A673 (cell line): ENCODE data around the gene AKAP6. TPM values are rescaled to one million over a fixed set of nuclear protein-coding genes. Genes with fewer than 3 reads are reported as not detected.

Experiments
- BruUV-seq: library from RNA; stranded (reverse); fragments of 400-500 nt; replicated peaks from 2 replicates; lab custom pipeline; 2021; lab: Mats Ljungman, UMichigan
- CTCF ChIA-PET: fragments of 300-600 bp; sonication (Branson Sonifier 250); formaldehyde crosslinking; loops from one replicate; lab custom pipeline; 2022; ENCODE audit warnings: antibody characterized with exemption; lab: Charles Lee
- POLR2A ChIA-PET: fragments of 300-600 bp; sonication (Branson Sonifier 250); formaldehyde crosslinking; loops from one replicate; lab custom pipeline; 2022; ENCODE audit warnings: antibody characterized with exemption; ENCODE audit not compliant: low non-redundant PET; lab: Charles Lee
- DNase-seq: peaks from one replicate; pipeline ENCODE4 v3.0.0-alpha.2; 2015; ENCODE audit warnings: low spot score
- H3K27ac ChIP-seq: fragments of 200-600 bp; sonication (generic); 2 replicates; pipeline ENCODE4 v1.5.1; 2016; ENCODE audit warnings: mixed run types, low read depth, mild to moderate bottlenecking, mixed read lengths, antibody characterized with exemption, low read length; ENCODE audit not compliant: poor library complexity, severe bottlenecking
- H3K27me3 ChIP-seq: fragments of 200-600 bp; sonication (generic); replicated peaks from 2 replicates; pipeline ENCODE4 v1.6.1; 2017; ENCODE audit warnings: mixed run types, low read depth, mild to moderate bottlenecking, mixed read lengths, antibody characterized with exemption, low read length; ENCODE audit not compliant: insufficient read depth, poor library complexity
- H3K36me3 ChIP-seq: fragments of 200-600 bp; sonication (generic); 2 replicates; pipeline ENCODE4 v1.6.1; 2016; ENCODE audit warnings: mixed run types, mild to moderate bottlenecking, mixed read lengths, antibody characterized with exemption, low read length; ENCODE audit not compliant: insufficient read depth, poor library complexity, severe bottlenecking
- H3K4me1 ChIP-seq: fragments of 200-600 bp; sonication (generic); 2 replicates; pipeline ENCODE4 v1.6.1; 2017; ENCODE audit warnings: mixed run types, mild to moderate bottlenecking, mixed read lengths, antibody characterized with exemption, low read length; ENCODE audit not compliant: insufficient read depth, poor library complexity, severe bottlenecking
- H3K4me3 ChIP-seq: fragments of 200-600 bp; sonication (generic); 2 replicates; pipeline ENCODE4 v1.5.1; 2016; ENCODE audit warnings: low read depth, mixed run types, mild to moderate bottlenecking, mixed read lengths, low read length; ENCODE audit not compliant: poor library complexity, severe bottlenecking
- H3K9me3 ChIP-seq: fragments of 200-600 bp; sonication (generic); 2 replicates; pipeline ENCODE4 v1.6.1; 2016; ENCODE audit warnings: mixed run types, low read depth, mild to moderate bottlenecking, mixed read lengths, antibody characterized with exemption, low read length; ENCODE audit not compliant: poor library complexity, severe bottlenecking
- EZH2 ChIP-seq: fragments of 200-600 bp; sonication (generic); IDR thresholded peaks from 2 replicates; pipeline ENCODE4 v1.6.1; 2017; ENCODE audit warnings: borderline replicate concordance, low read depth, mild to moderate bottlenecking, mixed read lengths, antibody characterized with exemption, low read length; ENCODE audit not compliant: poor library complexity, severe bottlenecking
- intact Hi-C: fragments of 100-400 bp; cut with micrococcal nuclease; formaldehyde crosslinking; loops from one replicate; pipeline ENCODE4 v1.10.0; 2022; ENCODE audit not compliant: unreplicated experiment
- total RNA-seq: library from RNA; stranded (reverse); gene quantifications from 2 replicates; pipeline ENCODE4 v1.2.3, GENCODE V29; 2021
- TF ChIP-seq, protein P1 (sequence below): fragments of 300-800, 200-600 bp; sonication (generic); conservative IDR thresholded peaks from 2 replicates; pipeline ENCODE4 v1.5.1; 2017; ENCODE audit warnings: low read depth, mild to moderate bottlenecking, antibody characterized with exemption, low read length, moderate library complexity, mixed read lengths

AKAP6 gene
- total RNA-seq, 1 experiment from 2014 or later: 0.73 TPM

DNA sequence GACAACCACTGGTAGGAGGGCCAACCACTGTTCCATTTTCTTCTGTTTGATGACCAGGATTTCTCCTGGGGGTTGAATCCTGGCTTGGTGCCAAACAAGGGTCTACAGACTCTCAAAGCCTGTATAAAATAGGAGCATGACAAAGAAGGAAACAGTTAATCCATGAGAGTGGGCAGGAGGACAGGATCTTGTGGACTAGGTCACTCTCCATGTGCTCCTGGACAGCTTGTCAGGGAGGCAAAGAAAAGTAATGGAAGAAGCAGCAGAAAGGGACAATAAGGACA, 243.7 kb downstream of the AKAP6 start:
- peaks cover 21% of the 10 kb centered on the region for H3K4me1 ChIP-seq
- no peak overlapping the region for H3K27ac ChIP-seq
- H3K36me3 ChIP-seq: no peaks in the 10 kb centered on the region
- intact Hi-C loops: no loop called here
- DNase-seq: peak; percentile 39
- ChIA-PET CTCF (no interaction called here), POLR2A (no interaction called here)
- BruUV-seq: no TSS peak
- no peak overlapping the region for H3K4me3 ChIP-seq
- H3K9me3 ChIP-seq: no peaks in the 10 kb centered on the region
- H3K27me3 ChIP-seq: no peaks in the 10 kb centered on the region
- TF ChIP-seq EZH2: no peak
- TF ChIP-seq, protein P1, sequence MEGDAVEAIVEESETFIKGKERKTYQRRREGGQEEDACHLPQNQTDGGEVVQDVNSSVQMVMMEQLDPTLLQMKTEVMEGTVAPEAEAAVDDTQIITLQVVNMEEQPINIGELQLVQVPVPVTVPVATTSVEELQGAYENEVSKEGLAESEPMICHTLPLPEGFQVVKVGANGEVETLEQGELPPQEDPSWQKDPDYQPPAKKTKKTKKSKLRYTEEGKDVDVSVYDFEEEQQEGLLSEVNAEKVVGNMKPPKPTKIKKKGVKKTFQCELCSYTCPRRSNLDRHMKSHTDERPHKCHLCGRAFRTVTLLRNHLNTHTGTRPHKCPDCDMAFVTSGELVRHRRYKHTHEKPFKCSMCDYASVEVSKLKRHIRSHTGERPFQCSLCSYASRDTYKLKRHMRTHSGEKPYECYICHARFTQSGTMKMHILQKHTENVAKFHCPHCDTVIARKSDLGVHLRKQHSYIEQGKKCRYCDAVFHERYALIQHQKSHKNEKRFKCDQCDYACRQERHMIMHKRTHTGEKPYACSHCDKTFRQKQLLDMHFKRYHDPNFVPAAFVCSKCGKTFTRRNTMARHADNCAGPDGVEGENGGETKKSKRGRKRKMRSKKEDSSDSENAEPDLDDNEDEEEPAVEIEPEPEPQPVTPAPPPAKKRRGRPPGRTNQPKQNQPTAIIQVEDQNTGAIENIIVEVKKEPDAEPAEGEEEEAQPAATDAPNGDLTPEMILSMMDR: no peak

GRCh38 chr14:32574269-32574668, 245.2 kb downstream of the AKAP6 start:
- Histone ChIP-seq H3K27me3 (no peaks in the 10 kb centered on the region), H3K27ac (no peak overlapping the region), H3K4me3 (no peak overlapping the region), H3K9me3 (no peaks in the 10 kb centered on the region), H3K36me3 (no peaks in the 10 kb centered on the region), H3K4me1 (peaks cover 21% of the 10 kb centered on the region)
- intact Hi-C loops: no loop called here
- BruUV-seq: no TSS peak
- CTCF ChIA-PET: no interaction called here
- POLR2A ChIA-PET: no interaction called here
- TF ChIP-seq, protein P1: no peak
- TF ChIP-seq EZH2: no peak
- no peak for DNase-seq

DNA sequence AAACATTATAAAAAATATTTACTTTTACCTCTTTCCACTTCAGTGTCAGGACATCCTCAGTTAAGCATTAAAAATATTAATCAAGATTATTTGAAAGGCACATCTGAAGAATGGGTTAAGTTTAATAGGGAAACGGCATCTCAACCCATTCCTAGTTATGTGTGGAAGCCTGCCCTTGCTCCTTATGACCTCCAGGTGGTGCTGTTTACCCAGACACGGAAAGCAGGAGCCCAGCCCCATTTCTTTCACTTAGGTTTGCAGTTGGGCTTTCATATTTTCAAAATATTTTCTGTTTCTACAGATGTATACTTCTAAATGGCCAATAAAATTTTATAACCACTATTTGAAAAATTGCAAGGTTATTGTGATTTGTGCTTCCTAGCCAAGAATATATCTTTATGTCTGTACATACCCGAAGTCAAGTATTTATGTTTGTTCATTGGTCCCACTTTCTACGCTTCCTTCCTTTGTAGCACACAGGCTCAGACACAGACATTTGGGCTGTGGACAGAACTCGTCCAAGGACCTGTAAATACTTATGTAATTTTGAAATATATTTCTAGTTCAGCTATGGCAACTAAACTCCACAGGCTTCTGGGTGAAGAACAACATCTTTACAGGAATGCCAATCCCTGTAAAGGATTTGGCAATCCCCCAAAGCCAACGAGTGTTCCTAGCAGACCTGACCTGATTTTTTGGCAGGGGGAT, 247.1 kb downstream of the AKAP6 start:
- no peak for TF ChIP-seq EZH2
- TF ChIP-seq, protein P1: peak; percentile 96
- POLR2A ChIA-PET: no interaction called here
- no peaks in the 10 kb centered on the region for H3K36me3 ChIP-seq
- no peak overlapping the region for H3K4me3 ChIP-seq
- H3K27me3 ChIP-seq: no peaks in the 10 kb centered on the region
- H3K9me3 ChIP-seq: no peaks in the 10 kb centered on the region
- H3K27ac ChIP-seq: no peak overlapping the region
- BruUV-seq: no TSS peak
- peak; percentile 75 for DNase-seq
- peaks cover 21% of the 10 kb centered on the region for H3K4me1 ChIP-seq
- CTCF ChIA-PET: no interaction called here
- intact Hi-C loops: loop anchor here (1.0 to 5.0 kb wide), 5 partner anchors 856 to 1746 kb away; no protein-coding TSS in a partner anchor
